Measurements from ENCODE around the gene UNC80.
"Not testable (repeated sequence)": the region's sequence is repeated elsewhere in the genome, so short reads cannot be mapped to it uniquely, and the experiment has no call there.

The UNC80 gene

DNA sequence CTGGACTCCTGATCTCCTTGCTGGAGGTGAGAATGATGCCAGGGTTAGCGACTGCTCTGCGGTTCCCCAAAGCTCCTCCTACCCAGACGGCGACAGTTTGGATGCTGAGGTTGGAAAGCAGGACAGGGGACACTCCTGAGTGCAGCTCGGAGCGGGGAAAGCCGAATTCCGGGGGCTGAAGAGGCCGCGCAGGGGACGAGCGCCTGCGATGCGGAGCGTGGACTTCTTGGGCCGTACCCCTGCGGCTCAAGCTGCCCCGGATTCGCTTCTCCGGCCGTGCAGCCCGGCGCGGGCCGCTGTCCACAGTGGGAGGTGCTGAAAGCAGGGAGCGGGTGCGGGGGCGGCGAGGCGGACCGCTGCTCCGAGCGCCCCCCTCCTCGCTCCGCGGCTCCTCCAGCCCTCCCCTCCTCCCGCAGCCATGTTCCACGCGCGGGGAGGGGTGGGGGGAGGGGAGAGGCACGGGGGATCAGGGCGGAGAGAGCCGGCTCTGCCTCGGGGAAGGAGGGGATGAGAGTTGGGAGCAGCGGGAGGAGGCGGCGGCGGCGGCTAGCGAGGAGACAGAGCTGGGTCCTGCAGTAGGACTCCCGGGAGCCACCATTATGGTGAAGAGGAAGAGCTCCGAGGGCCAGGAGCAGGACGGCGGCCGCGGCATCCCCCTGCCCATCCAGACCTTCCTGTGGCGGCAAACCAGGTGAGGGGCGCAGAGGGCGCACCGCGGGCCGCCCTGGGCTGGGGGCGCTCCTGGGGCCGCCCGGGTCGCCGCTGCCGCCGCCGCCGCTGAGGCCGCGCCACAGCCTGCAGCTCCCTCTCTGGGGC lies at the start of gene UNC80:
Gene UNC80 (plus strand): TSS at position 359 of the 816 bp plus-strand sequence. CDS start 241 bp downstream, at position 600.
- no peak for DNase-seq (ENCODE audit: low spot score)

GRCh38 chr2:209726311-209726710 lies 45.3 kb upstream of the UNC80 start:
- no peak for DNase-seq (ENCODE audit: low spot score)

DNA sequence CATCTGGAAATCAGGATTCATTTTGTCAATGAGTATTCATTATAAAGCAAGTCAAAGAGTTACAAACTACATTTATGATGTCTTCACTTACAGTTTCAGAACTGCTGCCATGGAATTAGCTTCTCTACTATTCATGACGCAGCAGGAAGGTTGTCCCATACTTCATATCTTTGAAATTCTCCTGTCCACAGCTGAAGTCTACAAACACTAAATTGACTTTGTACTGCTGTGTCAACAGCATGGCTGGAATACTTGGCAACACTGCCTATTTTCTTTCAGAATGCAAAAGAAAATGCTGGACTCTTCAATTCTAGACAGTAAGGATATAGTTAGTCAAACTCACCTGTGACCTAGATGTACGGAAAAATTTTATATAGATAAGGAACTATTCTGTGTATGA lies 44.6 kb upstream of the UNC80 start:
- DNase-seq (ENCODE audit: low spot score), result no peak

DNA sequence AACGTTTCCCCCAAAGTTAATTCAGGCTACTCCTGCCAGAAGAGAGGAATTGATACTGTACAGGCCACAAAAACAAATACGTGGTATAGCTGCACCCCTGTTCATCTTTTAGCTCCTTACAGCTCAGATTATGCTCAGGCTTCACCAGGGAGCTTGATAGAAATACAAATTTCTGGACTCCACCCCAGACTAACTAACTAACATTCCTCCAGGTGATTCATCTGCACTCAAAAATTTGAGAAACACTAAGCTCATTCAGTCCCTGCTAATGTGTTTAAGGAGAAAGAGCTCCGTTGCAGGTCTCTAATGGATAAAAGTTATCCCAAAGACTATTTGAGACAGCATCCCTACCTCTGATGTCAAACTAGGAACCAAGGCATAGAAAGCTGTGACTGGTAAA lies 36.8 kb upstream of the UNC80 start:
- DNase-seq (ENCODE audit: low spot score), result no peak

DNA sequence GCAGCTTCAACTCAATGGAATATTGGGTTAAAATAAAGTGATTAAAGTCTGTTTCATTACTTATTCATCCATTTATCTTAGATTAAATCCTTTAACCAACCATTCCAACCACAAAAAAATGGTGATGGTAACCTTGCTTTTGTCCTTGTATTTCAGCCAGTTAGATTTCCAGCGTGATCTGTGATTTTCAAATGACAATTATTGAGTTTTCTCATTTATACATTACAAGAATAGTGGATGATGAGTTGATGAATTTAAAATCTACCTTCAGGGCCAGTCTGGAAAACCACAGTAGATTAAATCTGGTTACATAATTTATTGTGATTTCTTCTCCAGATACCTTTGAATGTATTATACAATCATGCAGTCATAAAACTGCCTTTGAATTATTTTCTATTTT lies 29.7 kb upstream of the UNC80 start:
- no peak for DNase-seq (ENCODE audit: low spot score)

DNA sequence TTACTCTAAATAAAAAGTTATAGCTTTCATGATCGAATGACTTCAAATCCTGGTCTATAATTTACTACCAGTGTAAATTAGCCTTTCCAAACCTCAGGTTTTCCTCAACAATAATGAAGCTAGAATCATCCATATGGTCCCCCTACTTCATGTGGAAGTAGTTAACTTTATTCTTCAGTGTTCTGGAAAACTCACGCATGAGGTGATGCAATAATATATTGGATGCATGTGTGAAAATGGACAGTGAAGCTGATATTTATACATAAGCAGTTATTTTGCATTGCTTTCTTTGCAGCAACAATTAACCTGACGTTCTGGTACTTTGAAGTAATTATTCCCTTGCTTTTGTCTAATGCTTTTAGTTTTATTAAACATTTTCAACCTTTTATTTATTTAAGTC lies 18.6 kb upstream of the UNC80 start:
- no peak for DNase-seq (ENCODE audit: low spot score)

- no peak for DNase-seq (ENCODE audit: low spot score)
Observed at GRCh38 chr2:209757163-209757562, 14.5 kb upstream of the UNC80 start.

DNA sequence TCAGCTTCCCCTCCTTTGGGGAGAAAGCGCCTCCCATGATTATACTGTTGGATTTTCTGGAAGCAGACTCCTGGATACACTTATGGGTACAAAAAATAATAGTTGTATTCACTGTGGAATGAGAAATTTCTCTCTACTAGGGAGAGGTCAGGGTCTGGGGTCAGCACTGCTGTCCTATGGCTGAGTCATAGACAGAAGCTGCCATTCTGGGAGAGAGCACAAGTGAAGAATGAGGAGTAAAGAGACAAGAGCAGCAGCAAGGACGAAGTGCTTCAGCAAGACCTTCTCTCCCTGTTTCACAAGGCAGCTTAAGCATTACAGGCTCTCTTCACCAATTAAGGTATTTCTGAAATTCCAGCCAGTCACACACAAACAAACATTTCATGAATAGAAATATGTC lies 10.1 kb upstream of the UNC80 start:
- DNase-seq (ENCODE audit: low spot score), result no peak

- no peak for DNase-seq (ENCODE audit: low spot score)
Observed at GRCh38 chr2:209762563-209762962, 9.1 kb upstream of the UNC80 start.

DNA sequence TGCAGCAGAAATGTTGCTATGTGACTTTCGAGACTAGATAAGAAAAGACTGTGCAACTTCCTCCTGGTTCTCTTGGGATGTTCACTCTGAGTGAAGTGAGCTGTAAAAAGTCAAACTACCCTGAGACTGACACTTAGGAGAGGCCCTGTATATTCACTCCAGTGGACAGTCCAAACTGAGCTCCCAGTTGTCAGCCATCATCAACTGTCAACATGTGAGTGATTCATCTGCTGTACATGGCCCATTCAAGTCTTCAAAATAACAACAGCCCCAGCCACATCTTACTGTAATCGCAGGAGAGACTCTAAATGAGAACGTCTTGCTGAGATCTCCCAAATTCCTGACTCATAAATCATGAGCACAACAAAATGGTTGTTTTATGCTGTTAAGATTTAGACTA lies 8.5 kb upstream of the UNC80 start:
- no peak for DNase-seq (ENCODE audit: low spot score)

DNA sequence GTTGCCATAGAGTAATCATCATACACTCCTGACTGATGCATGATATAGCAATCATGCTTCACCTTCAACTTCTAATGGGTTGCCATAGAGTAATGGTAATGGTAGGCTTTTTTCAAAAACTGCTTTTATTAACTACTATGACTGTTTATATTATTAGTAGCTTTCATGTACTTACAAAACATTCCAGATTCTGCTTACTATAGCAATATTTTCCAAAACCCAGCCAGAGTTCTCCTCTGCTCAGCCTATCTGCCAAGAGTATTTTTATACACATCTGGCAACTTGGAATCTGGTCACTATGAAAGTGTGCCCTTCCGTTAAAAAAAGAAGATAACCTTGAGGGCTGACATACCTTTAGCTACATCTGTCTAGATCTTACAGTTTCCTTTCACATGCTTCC lies 5.0 kb upstream of the UNC80 start:
- no peak for DNase-seq (ENCODE audit: low spot score)

DNA sequence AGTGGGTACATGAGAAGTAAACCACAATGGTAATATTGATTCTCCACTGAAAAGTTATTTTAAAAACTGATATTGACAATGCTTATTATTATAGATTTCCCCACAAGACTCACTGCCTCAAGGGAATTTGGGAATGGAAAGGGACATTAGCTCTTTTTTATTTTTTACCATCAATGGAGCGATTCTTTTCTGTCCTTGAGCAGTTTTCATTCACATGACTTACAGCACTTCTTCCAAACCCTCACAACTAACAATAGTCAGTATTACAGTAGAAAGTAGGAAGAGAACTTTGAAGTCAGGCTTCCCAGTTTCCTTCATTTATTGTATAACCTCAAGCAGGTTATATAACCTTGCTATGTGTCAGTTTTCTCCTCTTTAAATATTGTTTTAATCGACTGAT lies 4.3 kb upstream of the UNC80 start:
- DNase-seq (ENCODE audit: low spot score), result no peak

DNA sequence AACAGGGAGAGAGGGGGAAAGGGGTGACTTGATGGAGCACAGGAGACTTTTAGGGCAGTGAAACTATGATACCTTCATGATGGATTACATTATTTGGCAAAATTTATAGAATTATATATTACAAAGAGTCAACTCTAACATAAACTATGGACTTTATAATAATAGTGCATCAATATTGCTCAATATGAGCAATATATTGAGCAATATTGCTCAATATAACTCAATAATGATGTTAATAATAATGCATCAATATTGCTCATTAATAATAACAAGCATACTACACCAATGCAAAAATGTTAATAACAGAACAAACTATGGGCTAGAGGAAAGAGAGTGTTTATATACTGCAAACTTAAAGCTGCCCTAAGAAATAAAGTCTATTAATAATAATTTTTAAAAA lies 3.1 kb upstream of the UNC80 start:
- DNase-seq (ENCODE audit: low spot score), result no peak

GRCh38 chr2:209772290-209772685 lies 656 bp downstream of the UNC80 start:
- no peak for DNase-seq (ENCODE audit: low spot score)

DNA sequence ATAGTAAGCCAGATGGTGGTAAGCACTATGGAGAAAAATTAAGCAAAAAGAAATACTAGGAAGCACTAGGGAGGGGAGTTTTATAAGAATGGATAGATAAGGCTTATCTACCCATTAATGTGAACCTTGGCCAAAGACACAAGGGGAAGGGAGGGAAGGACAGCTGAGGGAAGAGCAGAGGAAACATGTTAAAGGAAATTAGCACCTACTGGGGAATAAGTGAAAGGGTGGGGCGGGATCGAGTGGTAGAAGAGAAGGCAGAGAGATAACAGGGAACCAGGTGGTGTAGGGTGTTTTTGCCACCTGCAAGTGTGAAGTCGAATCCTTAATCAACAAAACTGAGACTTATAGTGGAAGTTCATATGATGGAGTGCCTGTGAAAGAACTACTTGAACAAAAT lies 1.7 kb downstream of the UNC80 start:
- DNase-seq (ENCODE audit: low spot score), result no peak

GRCh38 chr2:209787416-209787815 lies 15.8 kb downstream of the UNC80 start:
- no peak for DNase-seq (ENCODE audit: low spot score)

DNA sequence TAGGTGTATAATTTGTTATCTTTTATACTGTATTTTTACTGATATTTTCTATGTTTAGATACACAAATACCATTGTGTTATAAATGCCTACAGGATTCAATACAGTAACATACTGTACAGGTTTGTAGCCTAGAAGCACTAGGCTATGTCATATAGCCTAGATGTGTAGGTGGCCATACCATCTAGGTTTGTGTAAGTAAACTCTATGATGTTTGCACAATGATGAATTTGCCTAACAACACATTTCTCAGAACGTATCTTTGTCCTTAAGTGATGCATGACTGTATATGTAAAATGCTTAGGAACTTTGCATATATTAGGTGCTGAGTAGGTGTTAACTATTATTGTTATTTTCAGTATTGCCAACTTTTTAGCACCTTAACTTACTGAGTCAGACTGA lies 17.3 kb downstream of the UNC80 start:
- no peak for DNase-seq (ENCODE audit: low spot score)

- no peak for DNase-seq (ENCODE audit: low spot score)
Observed at GRCh38 chr2:209790066-209790728, 18.6 kb downstream of the UNC80 start.

GRCh38 chr2:209791151-209791550 lies 19.5 kb downstream of the UNC80 start:
- DNase-seq (ENCODE audit: low spot score), result no peak

GRCh38 chr2:209795425-209795824 lies 23.8 kb downstream of the UNC80 start:
- DNase-seq (ENCODE audit: low spot score), result not testable (repeated sequence)

DNA sequence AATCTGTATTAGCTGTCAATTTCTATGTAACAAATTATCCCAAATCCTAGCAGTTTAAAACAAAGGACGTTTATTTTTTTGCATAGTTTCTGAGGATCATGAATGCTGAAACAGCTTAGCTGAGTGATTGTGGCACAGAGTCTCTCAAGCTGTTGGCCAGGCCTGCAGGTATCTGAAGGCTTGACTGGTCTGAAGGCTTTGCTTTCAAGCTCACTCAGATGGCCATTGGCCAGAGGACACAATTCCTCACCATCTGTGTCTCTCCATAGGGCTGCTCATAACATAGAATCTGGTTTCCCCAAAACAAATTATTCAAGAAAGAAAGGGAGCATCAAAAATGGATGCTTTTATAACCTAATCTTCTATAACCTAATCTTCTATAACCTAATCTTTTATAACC lies 33.7 kb downstream of the UNC80 start:
- no peak for DNase-seq (ENCODE audit: low spot score)

GRCh38 chr2:209806318-209806717 lies 34.7 kb downstream of the UNC80 start:
- DNase-seq (ENCODE audit: low spot score), result no peak

DNA sequence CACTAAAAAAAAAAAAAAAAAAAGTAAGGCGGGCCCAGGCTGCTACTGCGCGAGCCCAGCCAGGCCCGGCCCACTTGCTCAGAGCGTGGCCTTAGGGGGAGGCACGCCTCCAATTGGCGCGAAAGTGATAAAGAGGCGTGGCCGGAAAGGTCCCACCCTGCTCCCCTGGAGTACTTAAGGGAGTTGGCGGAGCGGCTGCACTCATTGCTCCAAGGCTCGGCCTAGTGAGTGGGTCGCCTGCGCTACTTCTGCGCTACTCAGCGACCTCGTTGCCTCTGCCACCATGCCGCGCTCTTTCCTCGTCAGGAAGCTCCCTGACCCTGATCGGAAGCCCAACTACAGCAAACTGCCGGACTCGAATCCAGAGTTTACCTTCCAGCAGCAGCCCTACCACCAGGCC lies 36.9 kb downstream of the UNC80 start:
- DNase-seq (ENCODE audit: low spot score), result no peak

DNA sequence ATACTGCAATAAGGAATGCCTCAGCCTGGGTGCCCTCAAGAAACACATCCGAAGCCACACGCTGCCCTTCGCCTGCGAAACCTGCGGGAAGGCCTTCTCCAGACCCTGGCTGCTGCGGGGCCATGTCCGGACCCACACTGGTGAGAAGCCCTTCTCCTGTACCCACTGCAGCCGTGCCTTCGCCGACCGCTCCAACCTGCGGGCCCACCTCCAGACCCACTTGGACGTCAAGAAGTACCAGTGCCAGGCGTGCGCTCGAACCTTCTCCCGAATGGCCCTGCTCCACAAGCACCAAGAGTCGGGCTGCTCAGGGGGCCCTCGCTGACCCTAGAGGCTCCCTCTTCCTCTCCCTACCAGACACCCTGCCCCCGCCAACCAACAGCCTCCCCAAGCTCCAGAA lies 37.6 kb downstream of the UNC80 start:
- no peak for DNase-seq (ENCODE audit: low spot score)

Measured in CD4-positive, alpha-beta T cell treated with Interleukin-15 for 4 hours (primary cell).